Activated T-cell treated with anti-CD3 and anti-CD28 coated beads for 24 hours (primary cell): Measurements from ENCODE around the gene MORN5.

ENCODE experiments used
- DNase-seq: peaks from one replicate; pipeline ENCODE4 v3.0.0-alpha.2; 2020; ENCODE audit warnings: low read depth

Gene MORN5

GRCh38 chr9:122143876-122144405, 15.8 kb upstream of the MORN5 start:
- DNase-seq = no peak

- DNase-seq = no peak
Measured at GRCh38 chr9:122144836-122145591, 14.7 kb upstream of the MORN5 start.

- DNase-seq = no peak
Measured at GRCh38 chr9:122145592-122145863, 14.2 kb upstream of the MORN5 start.

GRCh38 chr9:122151267-122151828, 8.4 kb upstream of the MORN5 start:
- DNase-seq = no peak

- DNase-seq = no peak
Measured at GRCh38 chr9:122155796-122156195, 3.9 kb upstream of the MORN5 start.

GRCh38 chr9:122158202-122158601, 1.5 kb upstream of the MORN5 start:
- peak; percentile 5 for DNase-seq

- no peak for DNase-seq
Measured at GRCh38 chr9:122159925-122160246, 178 bp downstream of the MORN5 start.

- DNase-seq = no peak
Measured at GRCh38 chr9:122162415-122162814, 2.7 kb downstream of the MORN5 start.

- no peak for DNase-seq
Measured at GRCh38 chr9:122164286-122164685, 4.6 kb downstream of the MORN5 start.

GRCh38 chr9:122168356-122168755, 8.6 kb downstream of the MORN5 start:
- DNase-seq = no peak

GRCh38 chr9:122172131-122172530, 12.4 kb downstream of the MORN5 start:
- no peak for DNase-seq

GRCh38 chr9:122173670-122174069, 14.0 kb downstream of the MORN5 start:
- no peak for DNase-seq

GRCh38 chr9:122176916-122177315, 17.2 kb downstream of the MORN5 start:
- no peak for DNase-seq

GRCh38 chr9:122179054-122179689, 19.5 kb downstream of the MORN5 start:
- DNase-seq = no peak

- no peak for DNase-seq
Measured at GRCh38 chr9:122179690-122180074, 20.0 kb downstream of the MORN5 start.

- no peak for DNase-seq
Measured at GRCh38 chr9:122180633-122181032, 20.9 kb downstream of the MORN5 start.

- DNase-seq = no peak
Measured at GRCh38 chr9:122183501-122183900, 23.8 kb downstream of the MORN5 start.

GRCh38 chr9:122184551-122184950, 24.8 kb downstream of the MORN5 start:
- no peak for DNase-seq

GRCh38 chr9:122186301-122186700, 26.6 kb downstream of the MORN5 start:
- DNase-seq = no peak

- no peak for DNase-seq
Measured at GRCh38 chr9:122186777-122187470, 27.2 kb downstream of the MORN5 start.

- DNase-seq = no peak
Measured at GRCh38 chr9:122188369-122188768, 28.7 kb downstream of the MORN5 start.

GRCh38 chr9:122190597-122191381, 31.1 kb downstream of the MORN5 start:
- DNase-seq = no peak
